ENCODE data around the gene CSNK1G2. TPM values are rescaled to one million over a fixed set of nuclear protein-coding genes. Genes with fewer than 3 reads are reported as not detected.

The CSNK1G2 gene
- total RNA-seq, 5 donors from 2014 or later (not counting 1 experiment from before 2014, with no cell fraction given): 104 to 181 (median 161) TPM

DNA sequence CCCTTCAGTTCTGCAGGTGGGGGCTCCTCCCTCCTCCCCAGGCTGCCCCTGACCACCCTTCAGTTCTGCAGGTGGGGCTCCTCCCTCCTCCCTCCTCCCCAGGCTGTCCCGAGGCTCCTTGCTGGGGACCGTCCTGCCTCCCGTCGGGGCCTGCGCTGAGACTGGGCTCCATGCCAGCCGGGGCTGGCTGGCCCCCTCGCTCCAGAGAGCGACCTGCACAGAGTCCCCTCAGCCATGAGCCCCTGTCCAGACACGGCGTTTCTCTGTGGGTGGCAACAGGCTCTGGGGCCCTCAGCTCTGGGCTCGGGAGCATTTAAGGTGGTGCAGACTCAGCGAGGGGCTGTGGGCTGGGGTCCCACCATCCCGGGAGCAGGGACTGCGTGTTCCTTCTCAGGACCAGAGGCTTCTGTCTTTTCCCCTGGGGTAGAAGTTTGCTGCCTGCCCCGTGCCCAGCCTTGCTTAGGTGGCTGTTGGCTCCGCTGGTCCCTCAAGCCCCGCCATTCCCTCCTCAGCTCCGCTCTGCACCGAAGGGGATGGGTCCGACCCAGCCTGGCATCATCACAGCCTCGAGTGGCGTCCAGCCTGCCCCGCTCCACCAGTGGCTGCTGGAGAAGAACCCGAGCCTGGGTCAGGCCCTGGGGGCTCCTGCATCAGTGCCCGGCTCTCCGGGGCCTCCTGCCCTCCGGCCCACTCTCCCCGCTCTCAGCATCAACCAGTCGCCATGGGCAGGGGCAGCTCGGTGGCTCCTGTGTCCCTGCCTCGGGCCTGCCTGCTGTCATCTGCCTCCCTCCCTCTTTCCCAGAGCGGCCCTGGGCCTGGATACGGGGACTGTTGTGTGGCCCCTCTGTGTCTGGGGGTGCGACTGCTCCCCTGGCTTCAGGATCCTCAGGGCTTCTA lies 27.6 kb downstream of the CSNK1G2 start:
- WGBS (ENCODE audit: insufficient coverage): 93% methylated on average over 26 of the region's 34 CpGs
- no peaks in the 10 kb centered on the region for H3K9me3 Mint-ChIP-seq
- ATAC-seq (replicated peaks in 1 of 4) (no peak), DNase-seq (no peak)
- Histone ChIP-seq H3K36me3 (ENCODE audit: control insufficient read depth in 2 of 2, extremely low read depth in 1 of 2, insufficient read depth in 1 of 2, low read length in 1 of 2) (peaks cover 7 to 32% of the 10 kb centered on the region in 2 donors), H3K4me1 (ENCODE audit: control insufficient read depth in 1 of 2, extremely low read depth in 1 of 2, insufficient read depth in 2 of 2, low read length in 2 of 2) (peaks cover 8 to 32% of the 10 kb centered on the region in 2 experiments), H3K27ac (ENCODE audit: low read length) (no peak overlapping the region), H3K4me3 (ENCODE audit: control insufficient read depth in 1 of 2, extremely low read depth in 1 of 2, low read length in 1 of 2) (no peak overlapping the region), H3K9me3 (no peaks in the 10 kb centered on the region), H3K27me3 (replicated peaks in 1 of 2; ENCODE audit: control insufficient read depth in 2 of 2, extremely low read depth in 1 of 2, insufficient read depth in 2 of 2, low read length in 1 of 2) (no peaks in the 10 kb centered on the region)
- H3K27me3 Mint-ChIP-seq: no peaks in the 10 kb centered on the region
- peaks cover 14 to 30% (median 29%) of the 10 kb centered on the region in 3 donors for H3K4me1 Mint-ChIP-seq
- ChIA-PET POLR2A (no interaction called here), CTCF (no interaction called here)
- no peak overlapping the region for H3K27ac Mint-ChIP-seq
- peaks cover 4% of the 10 kb centered on the region for H3K36me3 Mint-ChIP-seq
- peak overlapping the region in 1 of 3 donors; percentile 8 for H3K4me3 Mint-ChIP-seq

DNA sequence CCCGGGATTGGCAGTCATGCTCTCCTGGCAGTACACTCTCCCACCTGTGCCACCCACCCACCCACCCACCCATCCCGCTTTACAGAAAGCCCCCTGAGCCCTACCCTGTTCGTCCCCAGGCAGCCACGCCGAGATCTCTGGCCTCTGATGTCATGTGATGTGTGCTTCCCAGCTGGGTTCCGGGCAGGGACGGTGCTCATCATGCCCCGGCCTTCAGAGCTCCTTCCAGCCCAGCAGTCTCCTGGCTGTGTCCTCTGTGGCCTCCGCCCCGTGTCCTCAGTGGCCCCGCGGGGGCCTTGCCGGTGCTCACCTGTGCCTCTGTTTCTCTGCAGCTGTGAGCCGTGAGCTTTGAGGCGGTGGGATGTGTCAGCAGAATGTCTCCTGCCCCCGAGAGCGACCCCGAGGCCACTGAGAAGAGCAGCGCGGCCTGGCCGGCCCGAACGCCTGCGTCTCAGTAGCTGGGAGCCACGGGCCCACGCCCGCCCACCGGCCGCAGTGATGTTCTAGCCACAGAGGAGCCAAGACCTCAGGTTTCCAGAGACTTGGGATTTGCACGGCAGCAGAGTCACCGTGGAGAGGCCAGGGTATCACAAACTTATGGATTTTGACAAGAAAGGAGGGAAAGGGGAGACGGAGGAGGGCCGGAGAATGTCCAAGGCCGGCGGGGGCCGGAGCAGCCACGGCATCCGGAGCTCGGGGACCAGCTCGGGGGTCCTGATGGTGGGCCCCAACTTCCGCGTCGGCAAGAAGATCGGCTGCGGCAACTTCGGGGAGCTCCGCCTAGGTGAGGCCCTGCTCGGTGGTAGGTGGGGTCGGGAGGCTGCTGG lies 28.4 kb downstream of the CSNK1G2 start:
- H3K27me3 ChIP-seq (replicated peaks in 1 of 2; ENCODE audit: control insufficient read depth in 2 of 2, extremely low read depth in 1 of 2, insufficient read depth in 2 of 2, low read length in 1 of 2): no peaks in the 10 kb centered on the region
- WGBS (ENCODE audit: insufficient coverage): 94% methylated on average over 44 of the region's 49 CpGs
- peaks cover 9 to 32% of the 10 kb centered on the region in 2 donors for H3K36me3 ChIP-seq (ENCODE audit: control insufficient read depth in 2 of 2, extremely low read depth in 1 of 2, insufficient read depth in 1 of 2, low read length in 1 of 2)
- H3K4me1 Mint-ChIP-seq: peaks cover 14 to 31% (median 30%) of the 10 kb centered on the region in 3 donors
- DNase-seq (no peak), ATAC-seq (replicated peaks in 1 of 4) (no peak)
- ChIA-PET POLR2A (no interaction called here), CTCF (no interaction called here)
- H3K9me3 ChIP-seq: no peaks in the 10 kb centered on the region
- H3K27ac ChIP-seq (ENCODE audit: low read length): no peak overlapping the region
- H3K36me3 Mint-ChIP-seq: peaks cover 5% of the 10 kb centered on the region
- no peak overlapping the region for H3K27ac Mint-ChIP-seq
- H3K4me1 ChIP-seq (ENCODE audit: control insufficient read depth in 1 of 2, extremely low read depth in 1 of 2, insufficient read depth in 2 of 2, low read length in 2 of 2): peaks cover 8 to 36% of the 10 kb centered on the region in 2 experiments
- H3K27me3 Mint-ChIP-seq: no peaks in the 10 kb centered on the region
- H3K9me3 Mint-ChIP-seq: no peaks in the 10 kb centered on the region
- peak overlapping the region in 1 of 3 donors; percentile 8 for H3K4me3 Mint-ChIP-seq
- no peak overlapping the region for H3K4me3 ChIP-seq (ENCODE audit: control insufficient read depth in 1 of 2, extremely low read depth in 1 of 2, low read length in 1 of 2)

- Histone ChIP-seq H3K4me3 (ENCODE audit: control insufficient read depth in 1 of 2, extremely low read depth in 1 of 2, low read length in 1 of 2) (no peak overlapping the region), H3K27me3 (replicated peaks in 1 of 2; ENCODE audit: control insufficient read depth in 2 of 2, extremely low read depth in 1 of 2, insufficient read depth in 2 of 2, low read length in 1 of 2) (no peaks in the 10 kb centered on the region), H3K9me3 (no peaks in the 10 kb centered on the region), H3K27ac (ENCODE audit: low read length) (no peak overlapping the region), H3K4me1 (ENCODE audit: control insufficient read depth in 1 of 2, extremely low read depth in 1 of 2, insufficient read depth in 2 of 2, low read length in 2 of 2) (peaks cover 8 to 40% of the 10 kb centered on the region in 2 experiments), H3K36me3 (ENCODE audit: control insufficient read depth in 2 of 2, extremely low read depth in 1 of 2, insufficient read depth in 1 of 2, low read length in 1 of 2) (peaks cover 16 to 38% of the 10 kb centered on the region in 2 donors)
- ATAC-seq (replicated peaks in 1 of 4): no peak
- POLR2A ChIA-PET: no interaction called here
- Mint-ChIP-seq H3K36me3 (peaks cover 8% of the 10 kb centered on the region), H3K27ac (no peak overlapping the region), H3K9me3 (no peaks in the 10 kb centered on the region), H3K27me3 (no peaks in the 10 kb centered on the region), H3K4me3 (no peak overlapping the region), H3K4me1 (peaks cover 14 to 30% (median 28%) of the 10 kb centered on the region in 3 donors)
- 91% methylated on average over 30 of the region's 38 CpGs for WGBS (ENCODE audit: insufficient coverage)
- DNase-seq: no peak
- CTCF ChIA-PET: no interaction called here
These were observed 29.2 kb downstream of the CSNK1G2 start for GRCh38 chr19:1970003-1970805.

DNA sequence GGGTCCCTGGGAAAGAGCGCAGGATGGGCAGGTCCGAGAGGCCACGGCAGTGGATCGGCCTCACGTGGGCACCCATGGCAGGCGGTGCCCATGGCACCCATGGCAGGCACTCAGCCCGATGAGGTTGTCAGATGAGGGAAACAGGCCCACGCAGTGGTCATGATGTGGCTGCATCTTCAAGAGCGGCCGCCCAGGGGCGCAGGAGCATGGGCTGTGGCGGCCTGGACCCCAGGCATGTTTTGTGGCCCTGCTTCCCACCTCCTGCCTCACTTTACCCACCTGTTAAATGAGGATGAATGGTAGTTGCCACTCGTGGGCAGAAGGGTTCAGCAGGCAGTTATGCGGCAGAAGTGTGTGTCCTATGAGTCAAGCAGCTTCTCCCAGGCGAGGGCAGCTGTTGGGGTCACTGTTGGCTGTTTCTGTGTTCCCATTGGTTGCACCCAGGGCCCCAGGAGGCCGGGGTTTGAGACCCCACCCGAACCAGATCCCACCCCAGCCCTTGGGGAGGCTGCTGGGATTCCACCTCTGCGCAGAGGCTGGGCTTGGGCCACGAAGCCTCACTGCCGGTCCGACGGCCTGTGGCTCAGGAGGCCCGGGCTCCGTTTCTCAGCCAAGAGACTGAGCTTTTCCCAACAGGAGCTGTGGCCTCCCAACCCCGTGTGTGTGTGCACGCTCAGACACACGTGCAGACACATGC lies 30.0 kb downstream of the CSNK1G2 start:
- Mint-ChIP-seq H3K9me3 (no peaks in the 10 kb centered on the region), H3K27ac (no peak overlapping the region), H3K4me3 (no peak overlapping the region), H3K27me3 (no peaks in the 10 kb centered on the region), H3K4me1 (peaks cover 10 to 25% (median 23%) of the 10 kb centered on the region in 3 donors), H3K36me3 (peaks cover 8% of the 10 kb centered on the region)
- DNase-seq (no peak), ATAC-seq (replicated peaks in 1 of 4) (no peak)
- ChIA-PET POLR2A (no interaction called here), CTCF (no interaction called here)
- Histone ChIP-seq H3K4me1 (ENCODE audit: control insufficient read depth in 1 of 2, extremely low read depth in 1 of 2, insufficient read depth in 2 of 2, low read length in 2 of 2) (peaks cover 8 to 34% of the 10 kb centered on the region in 2 experiments), H3K27me3 (replicated peaks in 1 of 2; ENCODE audit: control insufficient read depth in 2 of 2, extremely low read depth in 1 of 2, insufficient read depth in 2 of 2, low read length in 1 of 2) (no peaks in the 10 kb centered on the region), H3K36me3 (ENCODE audit: control insufficient read depth in 2 of 2, extremely low read depth in 1 of 2, insufficient read depth in 1 of 2, low read length in 1 of 2) (peaks cover 17 to 44% of the 10 kb centered on the region in 2 donors), H3K4me3 (ENCODE audit: control insufficient read depth in 1 of 2, extremely low read depth in 1 of 2, low read length in 1 of 2) (no peak overlapping the region), H3K9me3 (no peaks in the 10 kb centered on the region), H3K27ac (ENCODE audit: low read length) (no peak overlapping the region)
- 94% methylated on average over 20 of the region's 27 CpGs for WGBS (ENCODE audit: insufficient coverage)

DNA sequence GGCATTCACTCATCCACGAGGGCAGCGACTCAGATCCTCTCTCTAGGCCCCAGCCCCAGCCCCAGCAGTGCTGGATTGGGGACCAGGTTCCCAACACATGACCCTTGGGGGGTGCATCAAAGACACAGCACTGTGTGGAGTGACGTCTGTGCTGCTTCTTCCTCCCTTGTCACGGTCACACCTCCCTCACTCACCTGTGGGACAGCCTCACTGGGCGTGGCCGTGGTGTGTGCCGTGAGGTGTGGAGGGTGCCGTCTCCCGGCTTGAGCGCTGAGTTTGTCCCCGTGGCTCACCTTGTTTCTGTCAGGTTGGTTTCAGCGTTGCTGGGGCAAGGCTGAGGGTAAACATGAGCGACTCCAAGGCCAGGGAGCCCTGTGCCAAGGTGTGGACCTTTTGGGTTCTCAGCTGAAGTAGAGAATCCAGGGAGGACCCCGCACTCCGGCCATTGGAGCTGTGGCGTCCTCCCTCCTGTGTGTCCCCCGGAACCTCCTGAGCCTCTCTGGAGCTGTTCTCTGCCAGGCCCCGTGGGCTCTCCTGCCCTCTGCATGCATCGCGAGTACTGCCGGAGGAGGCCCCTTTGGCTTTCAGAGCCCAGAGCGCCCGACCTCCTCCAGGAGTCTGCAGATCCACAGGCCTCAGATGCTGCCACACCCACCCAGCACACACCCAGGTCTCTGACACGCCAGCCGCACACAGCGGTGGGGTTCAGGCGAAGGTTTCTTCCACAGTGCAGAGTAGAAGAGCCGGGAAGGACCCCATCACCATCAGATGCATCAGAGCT lies 33.6 kb downstream of the CSNK1G2 start:
- peaks cover 0 to 12% (median 11%) of the 10 kb centered on the region in 3 donors for H3K4me1 Mint-ChIP-seq
- Histone ChIP-seq H3K4me1 (ENCODE audit: control insufficient read depth in 1 of 2, extremely low read depth in 1 of 2, insufficient read depth in 2 of 2, low read length in 2 of 2) (peaks cover 0 to 18% of the 10 kb centered on the region in 2 experiments), H3K27ac (ENCODE audit: low read length) (no peak overlapping the region), H3K4me3 (ENCODE audit: control insufficient read depth in 1 of 2, extremely low read depth in 1 of 2, low read length in 1 of 2) (no peak overlapping the region), H3K9me3 (no peaks in the 10 kb centered on the region), H3K27me3 (replicated peaks in 1 of 2; ENCODE audit: control insufficient read depth in 2 of 2, extremely low read depth in 1 of 2, insufficient read depth in 2 of 2, low read length in 1 of 2) (no peaks in the 10 kb centered on the region), H3K36me3 (ENCODE audit: control insufficient read depth in 2 of 2, extremely low read depth in 1 of 2, insufficient read depth in 1 of 2, low read length in 1 of 2) (peaks cover 12 to 48% of the 10 kb centered on the region in 2 donors)
- POLR2A ChIA-PET: interaction anchor here in 1 of 2 donors (0.7 kb wide), 1 partner anchor 68 kb away, joined by 3 read pairs; no protein-coding TSS in a partner anchor
- 96% methylated on average over 22 of the region's 28 CpGs for WGBS (ENCODE audit: insufficient coverage)
- no peak overlapping the region for H3K27ac Mint-ChIP-seq
- ATAC-seq (replicated peaks in 1 of 4) (no peak), DNase-seq (no peak)
- no peak overlapping the region for H3K4me3 Mint-ChIP-seq
- CTCF ChIA-PET: no interaction called here
- no peaks in the 10 kb centered on the region for H3K9me3 Mint-ChIP-seq
- no peaks in the 10 kb centered on the region for H3K27me3 Mint-ChIP-seq
- peaks cover 6% of the 10 kb centered on the region for H3K36me3 Mint-ChIP-seq

Data from T-cell (primary cell).